Measurements from ENCODE around the gene AUH. TPM values are rescaled to one million over a fixed set of nuclear protein-coding genes. Genes with fewer than 3 reads are reported as not detected.

Gene AUH
- total and polyA plus RNA-seq, 9 of the 15 experiments (the other 6 are each of a cell fraction or from before 2014, with no cell fraction given), result 3.4 to 29.0 (median 10.1) TPM

DNA sequence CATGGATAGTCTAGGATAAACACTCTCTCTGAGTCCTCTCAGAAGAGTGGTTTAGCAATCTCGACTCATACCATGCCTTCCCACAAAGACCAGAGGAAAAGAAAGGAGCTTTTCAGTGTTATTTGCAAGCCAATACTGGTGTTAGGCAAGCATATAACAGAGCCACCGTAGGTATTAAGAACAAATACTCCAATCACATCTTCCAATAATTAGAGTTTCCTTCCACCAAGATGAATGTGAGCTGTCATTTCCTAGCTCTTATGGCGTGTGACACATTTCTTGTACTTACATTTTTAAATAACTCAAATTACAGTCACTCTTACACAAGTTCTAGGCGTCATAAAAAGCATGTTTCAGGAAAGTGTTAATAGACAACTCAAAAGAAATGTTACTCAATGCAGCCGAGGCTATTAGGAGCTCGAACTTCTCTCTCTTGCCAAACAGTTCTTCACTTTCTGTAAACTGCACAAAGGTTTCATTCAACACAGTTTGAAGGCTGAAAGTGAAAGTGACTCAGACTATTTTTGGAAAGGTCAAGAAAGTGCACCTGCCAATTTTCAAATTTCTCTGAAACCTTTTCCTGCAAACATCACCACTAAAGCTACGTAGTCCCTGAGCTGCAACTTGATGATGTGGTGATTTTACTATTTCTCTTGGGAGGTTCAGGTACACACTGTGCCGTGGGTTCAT, 153.8 kb downstream of the AUH start (continued):
- TF ChIP-seq SNIP1 (IDR thresholded peaks at IDR 0.05; ENCODE audit: low read depth) (no peak), SRSF3 (IDR thresholded peaks at IDR 0.05; ENCODE audit: insufficient read depth, low read length) (no peak), TCF7 (IDR thresholded peaks at IDR 0.05; ENCODE audit: borderline replicate concordance) (no peak), CEBPB (tag; IDR thresholded peaks at IDR 0.05) (0 out of 2 replicates have a peak, but pooled peaks have one; percentile 7), EZH2 (IDR thresholded peaks at IDR 0.05; ENCODE audit: borderline replicate concordance, low read depth, low read length) (no peak), ELF1 (tag; IDR thresholded peaks at IDR 0.05) (no peak), HNRNPH1 (optimal IDR thresholded peaks at IDR 0.05; ENCODE audit: low read depth, low read length) (no peak), HDAC1 (IDR thresholded peaks at IDR 0.05) (no peak), MEF2A (IDR thresholded peaks at IDR 0.05; ENCODE audit: control insufficient read depth, low read depth, low read length) (peak; percentile 79; the same call in 1 of the 2 replicates), CBX3 (IDR thresholded peaks at IDR 0.05; ENCODE audit: borderline replicate concordance in 1 of 2, low read length in 2 of 2) (no peak), GATAD2B (IDR thresholded peaks at IDR 0.05; ENCODE audit: borderline replicate concordance) (no peak)
- TF ChIP-seq, protein P1, sequence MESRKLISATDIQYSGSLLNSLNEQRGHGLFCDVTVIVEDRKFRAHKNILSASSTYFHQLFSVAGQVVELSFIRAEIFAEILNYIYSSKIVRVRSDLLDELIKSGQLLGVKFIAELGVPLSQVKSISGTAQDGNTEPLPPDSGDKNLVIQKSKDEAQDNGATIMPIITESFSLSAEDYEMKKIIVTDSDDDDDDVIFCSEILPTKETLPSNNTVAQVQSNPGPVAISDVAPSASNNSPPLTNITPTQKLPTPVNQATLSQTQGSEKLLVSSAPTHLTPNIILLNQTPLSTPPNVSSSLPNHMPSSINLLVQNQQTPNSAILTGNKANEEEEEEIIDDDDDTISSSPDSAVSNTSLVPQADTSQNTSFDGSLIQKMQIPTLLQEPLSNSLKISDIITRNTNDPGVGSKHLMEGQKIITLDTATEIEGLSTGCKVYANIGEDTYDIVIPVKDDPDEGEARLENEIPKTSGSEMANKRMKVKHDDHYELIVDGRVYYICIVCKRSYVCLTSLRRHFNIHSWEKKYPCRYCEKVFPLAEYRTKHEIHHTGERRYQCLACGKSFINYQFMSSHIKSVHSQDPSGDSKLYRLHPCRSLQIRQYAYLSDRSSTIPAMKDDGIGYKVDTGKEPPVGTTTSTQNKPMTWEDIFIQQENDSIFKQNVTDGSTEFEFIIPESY (CRISPR knock-in tag; IDR thresholded peaks at IDR 0.05), result no peak
- TF ChIP-seq, protein P2, sequence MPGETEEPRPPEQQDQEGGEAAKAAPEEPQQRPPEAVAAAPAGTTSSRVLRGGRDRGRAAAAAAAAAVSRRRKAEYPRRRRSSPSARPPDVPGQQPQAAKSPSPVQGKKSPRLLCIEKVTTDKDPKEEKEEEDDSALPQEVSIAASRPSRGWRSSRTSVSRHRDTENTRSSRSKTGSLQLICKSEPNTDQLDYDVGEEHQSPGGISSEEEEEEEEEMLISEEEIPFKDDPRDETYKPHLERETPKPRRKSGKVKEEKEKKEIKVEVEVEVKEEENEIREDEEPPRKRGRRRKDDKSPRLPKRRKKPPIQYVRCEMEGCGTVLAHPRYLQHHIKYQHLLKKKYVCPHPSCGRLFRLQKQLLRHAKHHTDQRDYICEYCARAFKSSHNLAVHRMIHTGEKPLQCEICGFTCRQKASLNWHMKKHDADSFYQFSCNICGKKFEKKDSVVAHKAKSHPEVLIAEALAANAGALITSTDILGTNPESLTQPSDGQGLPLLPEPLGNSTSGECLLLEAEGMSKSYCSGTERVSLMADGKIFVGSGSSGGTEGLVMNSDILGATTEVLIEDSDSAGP (CRISPR knock-in tag; IDR thresholded peaks at IDR 0.05), result no peak

Data from K562 (cell line).